OCI-LY7 (cell line): Measurements from ENCODE around the gene ZNF189. TPM values are rescaled to one million over a fixed set of nuclear protein-coding genes. Genes with fewer than 3 reads are reported as not detected.

Source experiments
- BruUV-seq: library from RNA; stranded (reverse); fragments of 400-500 nt; replicated peaks from 2 replicates; lab custom pipeline; 2021; lab: Mats Ljungman, UMichigan
- CTCF ChIA-PET: fragments of 300-600 bp; sonication (Branson Sonifier 250); formaldehyde crosslinking; loops from one replicate; lab custom pipeline; 2022; ENCODE audit warnings: antibody characterized with exemption; ENCODE audit not compliant: unreplicated experiment; lab: Charles Lee
- POLR2A ChIA-PET: fragments of 300-600 bp; sonication (Branson Sonifier 250); formaldehyde crosslinking; loops from one replicate; lab custom pipeline; 2022; ENCODE audit warnings: antibody characterized with exemption; lab: Charles Lee
- DNase-seq: peaks from one replicate; pipeline ENCODE4 v3.0.0-alpha.2; 2015; ENCODE audit warnings: low spot score
- H2AFZ ChIP-seq: fragments of 200-600 bp; sonication (generic), shearing (Covaris generic); 2 replicates; pipeline ENCODE4 v1.6.1; 2014; ENCODE audit warnings: mild to moderate bottlenecking, antibody characterized with exemption, low read length, moderate library complexity
- H3K27ac ChIP-seq: fragments of 200-600 bp; sonication (generic); 2 replicates; pipeline ENCODE4 v1.5.1; 2014; ENCODE audit warnings: mixed run types, low read depth, mild to moderate bottlenecking, moderate library complexity, low read length, inconsistent platforms; ENCODE audit not compliant: poor library complexity, severe bottlenecking
- H3K36me3 ChIP-seq: fragments of 200-600 bp; sonication (generic); 2 replicates; pipeline ENCODE4 v1.6.1; 2014; ENCODE audit warnings: mild to moderate bottlenecking, antibody characterized with exemption, low read length, moderate library complexity, mixed read lengths; ENCODE audit not compliant: insufficient read depth
- H3K4me1 ChIP-seq: fragments of 200-600 bp; sonication (generic); 2 replicates; pipeline ENCODE4 v1.5.1; 2014; ENCODE audit warnings: mild to moderate bottlenecking, low read length; ENCODE audit not compliant: insufficient read depth, poor library complexity, severe bottlenecking
- H3K4me2 ChIP-seq: fragments of 200-600 bp; sonication (generic); 2 replicates; pipeline ENCODE4 v1.6.1; 2014; ENCODE audit warnings: mild to moderate bottlenecking, low read length
- H3K4me3 ChIP-seq: fragments of 200-600 bp; sonication (generic); 2 replicates; pipeline ENCODE4 v1.5.1; 2014; ENCODE audit warnings: mild to moderate bottlenecking, low read depth, low read length; ENCODE audit not compliant: poor library complexity, severe bottlenecking
- H3K79me2 ChIP-seq: fragments of 200-600 bp; sonication (generic); 2 replicates; pipeline ENCODE4 v1.6.1; 2016; ENCODE audit warnings: low read depth, mild to moderate bottlenecking, low read length, moderate library complexity, mixed read lengths; ENCODE audit not compliant: insufficient read depth
- H3K9me2 ChIP-seq: fragments of 200-600 bp; sonication (generic); 2 replicates; pipeline ENCODE4 v1.6.1; 2016; ENCODE audit warnings: mild to moderate bottlenecking, low read length, mixed read lengths; ENCODE audit not compliant: insufficient read depth
- H3K9me3 ChIP-seq: fragments of 200-600 bp; sonication (generic); 2 replicates; pipeline ENCODE4 v1.6.1; 2014; ENCODE audit warnings: mild to moderate bottlenecking, mixed run types, low read length, mixed read lengths
- H4K20me1 ChIP-seq: fragments of 200-600 bp; sonication (generic); 2 replicates; pipeline ENCODE4 v1.6.1; 2014; ENCODE audit warnings: mild to moderate bottlenecking, antibody characterized with exemption, low read length, moderate library complexity, mixed read lengths; ENCODE audit not compliant: insufficient read depth
- EZH2phosphoT487 ChIP-seq: fragments of 200-600 bp; sonication (generic); IDR thresholded peaks from 2 replicates; pipeline ENCODE4 v1.6.1; 2018; ENCODE audit warnings: low read depth, borderline replicate concordance, mild to moderate bottlenecking, mixed run types, antibody characterized with exemption, low read length, moderate library complexity, mixed read lengths
- intact Hi-C: fragments of 100-400 bp; cut with micrococcal nuclease; formaldehyde crosslinking; loops from one replicate; pipeline ENCODE4 v1.10.0; 2022; ENCODE audit not compliant: unreplicated experiment
- total RNA-seq, 2 experiments: library from RNA; depleted of rRNA in 1 of 2; stranded (reverse); fragments of >200 nt in 1 of 2; shearing (Covaris generic) in 1 of 2; gene quantifications; 2 replicates each; pipeline ENCODE4 v1.2.3, GENCODE V29; 2014 to 2022
- TF ChIP-seq, protein P1 (sequence below): fragments of 200-600 bp; sonication (generic); conservative IDR thresholded peaks from 2 replicates; pipeline ENCODE4 v1.5.1; 2014; ENCODE audit warnings: mild to moderate bottlenecking, antibody characterized with exemption, low read length, moderate library complexity, mixed read lengths

Gene ZNF189
- total RNA-seq, 2 experiments from 2014 or later = 11.0 to 17.3 TPM

DNA sequence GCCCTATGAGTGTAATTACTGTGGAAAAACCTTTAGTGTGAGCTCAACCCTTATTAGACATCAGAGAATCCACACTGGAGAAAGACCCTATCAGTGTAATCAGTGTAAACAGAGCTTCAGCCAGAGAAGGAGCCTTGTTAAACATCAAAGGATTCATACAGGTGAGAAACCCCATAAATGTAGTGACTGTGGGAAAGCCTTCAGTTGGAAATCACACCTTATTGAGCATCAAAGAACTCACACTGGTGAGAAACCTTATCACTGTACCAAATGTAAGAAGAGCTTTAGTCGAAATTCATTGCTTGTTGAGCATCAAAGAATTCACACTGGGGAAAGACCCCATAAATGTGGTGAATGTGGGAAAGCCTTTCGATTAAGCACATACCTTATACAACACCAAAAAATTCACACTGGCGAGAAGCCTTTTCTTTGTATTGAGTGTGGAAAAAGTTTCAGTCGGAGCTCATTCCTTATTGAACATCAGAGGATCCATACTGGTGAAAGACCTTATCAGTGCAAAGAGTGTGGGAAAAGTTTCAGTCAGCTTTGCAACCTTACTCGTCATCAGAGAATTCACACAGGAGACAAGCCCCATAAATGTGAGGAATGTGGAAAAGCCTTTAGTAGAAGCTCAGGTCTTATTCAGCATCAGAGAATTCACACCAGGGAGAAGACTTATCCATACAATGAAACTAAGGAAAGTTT lies 9.9 kb downstream of the ZNF189 start:
- ChIA-PET POLR2A (interaction anchor here (1.0 kb wide), 1 partner anchor 154 kb away, joined by 3 read pairs; no protein-coding TSS in a partner anchor), CTCF (no interaction called here)
- no peaks in the 10 kb centered on the region for H4K20me1 ChIP-seq
- no peak overlapping the region for H2AFZ ChIP-seq
- no peak for DNase-seq
- TF ChIP-seq, protein P1, sequence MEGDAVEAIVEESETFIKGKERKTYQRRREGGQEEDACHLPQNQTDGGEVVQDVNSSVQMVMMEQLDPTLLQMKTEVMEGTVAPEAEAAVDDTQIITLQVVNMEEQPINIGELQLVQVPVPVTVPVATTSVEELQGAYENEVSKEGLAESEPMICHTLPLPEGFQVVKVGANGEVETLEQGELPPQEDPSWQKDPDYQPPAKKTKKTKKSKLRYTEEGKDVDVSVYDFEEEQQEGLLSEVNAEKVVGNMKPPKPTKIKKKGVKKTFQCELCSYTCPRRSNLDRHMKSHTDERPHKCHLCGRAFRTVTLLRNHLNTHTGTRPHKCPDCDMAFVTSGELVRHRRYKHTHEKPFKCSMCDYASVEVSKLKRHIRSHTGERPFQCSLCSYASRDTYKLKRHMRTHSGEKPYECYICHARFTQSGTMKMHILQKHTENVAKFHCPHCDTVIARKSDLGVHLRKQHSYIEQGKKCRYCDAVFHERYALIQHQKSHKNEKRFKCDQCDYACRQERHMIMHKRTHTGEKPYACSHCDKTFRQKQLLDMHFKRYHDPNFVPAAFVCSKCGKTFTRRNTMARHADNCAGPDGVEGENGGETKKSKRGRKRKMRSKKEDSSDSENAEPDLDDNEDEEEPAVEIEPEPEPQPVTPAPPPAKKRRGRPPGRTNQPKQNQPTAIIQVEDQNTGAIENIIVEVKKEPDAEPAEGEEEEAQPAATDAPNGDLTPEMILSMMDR = no peak
- TF ChIP-seq EZH2phosphoT487 = no peak
- no peak overlapping the region for H3K4me3 ChIP-seq
- H3K4me1 ChIP-seq = no peaks in the 10 kb centered on the region
- no TSS peak for BruUV-seq
- intact Hi-C loops = no loop called here
- H3K79me2 ChIP-seq = no peaks in the 10 kb centered on the region
- H3K27ac ChIP-seq = no peak overlapping the region
- H3K36me3 ChIP-seq = peaks cover 70% of the 10 kb centered on the region
- H3K9me3 ChIP-seq = peaks cover 14% of the 10 kb centered on the region; the same call in 1 of the 2 replicates
- no peaks in the 10 kb centered on the region for H3K9me2 ChIP-seq
- H3K4me2 ChIP-seq = no peak overlapping the region

DNA sequence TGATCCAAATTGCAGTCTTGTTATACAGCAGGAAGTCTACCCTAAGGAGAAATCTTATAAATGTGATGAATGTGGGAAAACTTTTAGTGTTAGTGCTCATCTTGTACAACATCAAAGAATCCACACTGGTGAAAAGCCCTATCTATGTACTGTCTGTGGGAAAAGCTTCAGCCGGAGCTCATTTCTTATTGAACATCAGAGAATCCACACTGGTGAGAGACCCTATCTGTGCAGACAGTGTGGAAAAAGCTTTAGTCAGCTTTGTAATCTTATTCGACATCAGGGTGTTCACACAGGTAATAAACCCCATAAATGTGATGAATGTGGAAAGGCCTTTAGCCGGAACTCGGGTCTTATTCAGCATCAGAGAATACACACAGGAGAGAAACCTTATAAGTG lies 10.4 kb downstream of the ZNF189 start:
- Histone ChIP-seq H3K4me3 (no peak overlapping the region), H3K27ac (no peak overlapping the region), H3K4me2 (no peak overlapping the region), H3K36me3 (peaks cover 65% of the 10 kb centered on the region), H3K4me1 (no peaks in the 10 kb centered on the region), H3K79me2 (no peaks in the 10 kb centered on the region), H3K9me3 (peaks cover 14% of the 10 kb centered on the region; the same call in 1 of the 2 replicates), H4K20me1 (no peaks in the 10 kb centered on the region), H2AFZ (no peak overlapping the region), H3K9me2 (no peaks in the 10 kb centered on the region)
- ChIA-PET POLR2A (interaction anchor here (1.0 kb wide), 1 partner anchor 153 kb away, joined by 3 read pairs; no protein-coding TSS in a partner anchor), CTCF (no interaction called here)
- intact Hi-C loops = no loop called here
- no peak for DNase-seq
- TF ChIP-seq, protein P1 = no peak
- no peak for TF ChIP-seq EZH2phosphoT487
- no TSS peak for BruUV-seq

DNA sequence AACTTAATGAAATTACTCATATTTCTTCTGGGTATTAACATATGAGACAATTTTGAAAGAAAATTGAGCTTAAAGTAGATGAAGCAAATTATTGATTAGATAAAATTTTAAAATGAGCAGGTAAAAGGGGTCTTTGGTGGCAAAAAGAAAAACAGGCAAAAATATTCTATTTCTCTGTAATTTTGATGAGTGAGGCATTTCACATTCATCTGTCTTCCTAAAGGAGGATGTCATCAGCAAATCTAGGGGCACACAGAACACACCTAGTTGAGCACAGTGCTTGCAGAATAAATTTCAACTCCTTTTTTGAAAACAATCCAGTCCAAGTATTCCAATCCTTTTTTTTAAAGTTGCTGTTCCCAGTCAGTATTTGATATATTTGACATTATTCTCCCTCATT lies 16.2 kb downstream of the ZNF189 start:
- H3K9me3 ChIP-seq = no peaks in the 10 kb centered on the region
- TF ChIP-seq EZH2phosphoT487 = no peak
- TF ChIP-seq, protein P1 = no peak
- DNase-seq = no peak
- intact Hi-C loops = no loop called here
- H3K4me2 ChIP-seq = no peak overlapping the region
- no peak overlapping the region for H2AFZ ChIP-seq
- POLR2A ChIA-PET = no interaction called here
- H3K36me3 ChIP-seq = peaks cover 8% of the 10 kb centered on the region
- H3K9me2 ChIP-seq = no peaks in the 10 kb centered on the region
- H3K27ac ChIP-seq = no peak overlapping the region
- no peaks in the 10 kb centered on the region for H3K4me1 ChIP-seq
- CTCF ChIA-PET = no interaction called here
- no peaks in the 10 kb centered on the region for H3K79me2 ChIP-seq
- H4K20me1 ChIP-seq = no peaks in the 10 kb centered on the region
- no peak overlapping the region for H3K4me3 ChIP-seq
- no TSS peak for BruUV-seq
